ENCODE results near the gene ADGRB3. TPM values are rescaled to one million over a fixed set of nuclear protein-coding genes. Genes with fewer than 3 reads are reported as not detected.

The ADGRB3 gene
- total and polyA plus RNA-seq, 2 donors (not counting 3 experiments of a cell fraction or from before 2014, with no cell fraction given) = not detected

GRCh38 chr6:68757821-68758220, 122.7 kb downstream of the ADGRB3 start:
- Histone ChIP-seq H3K9ac (replicated peaks; ENCODE audit: extremely low read depth, insufficient read depth, low read length) (no peak overlapping the region), H3K79me2 (ENCODE audit: control insufficient read depth, insufficient read depth, low read length) (no peaks in the 10 kb centered on the region), H3K9me3 (replicated peaks; ENCODE audit: control insufficient read depth, insufficient read depth, low read length) (peaks cover 2% of the 10 kb centered on the region), H3K4me2 (ENCODE audit: insufficient read depth, low read length) (no peak overlapping the region), H3K27ac (ENCODE audit: insufficient read depth, low read depth, low read length) (no peak overlapping the region), H2AFZ (ENCODE audit: low read depth, low read length) (no peak overlapping the region), H3K36me3 (ENCODE audit: control insufficient read depth in 2 of 2, extremely low read depth in 1 of 2, insufficient read depth in 2 of 2, low read length in 2 of 2) (no peaks in the 10 kb centered on the region), H3K4me3 (replicated peaks in 1 of 3; ENCODE audit: insufficient read depth in 1 of 3, low read depth in 1 of 3, low read length in 3 of 3) (no peak overlapping the region), H4K20me1 (replicated peaks; ENCODE audit: control insufficient read depth, extremely low read depth, insufficient read depth, low read length) (no peaks in the 10 kb centered on the region), H3K27me3 (ENCODE audit: control insufficient read depth in 2 of 2, insufficient read depth in 2 of 2, low read length in 2 of 2) (no peaks in the 10 kb centered on the region), H3K4me1 (ENCODE audit: control insufficient read depth, extremely low read depth, insufficient read depth, low read length) (no peaks in the 10 kb centered on the region), H3K9me1 (replicated peaks; ENCODE audit: control insufficient read depth, extremely low read depth, insufficient read depth, low read length) (no peaks in the 10 kb centered on the region)
- ChIA-PET CTCF (no interaction called here), POLR2A (no interaction called here)
- dilution Hi-C loops (cut with MboI; ENCODE audit: extremely low pct_ligation_motif_present, low sequenced_read_pairs) = no loop called here
- intact Hi-C loops (cut with micrococcal nuclease) = no loop called here
- DNase-seq (ENCODE audit: low read depth, low spot score) = no peak
- FAIRE-seq = no peak
- TF ChIP-seq POLR2A (IDR thresholded peaks at IDR 0.05; ENCODE audit: low read depth, low read length) (no peak), MAX (IDR thresholded peaks at IDR 0.05; ENCODE audit: insufficient read depth, insufficient read length) (no peak), MYC (IDR thresholded peaks at IDR 0.05; ENCODE audit: low read depth, low read length) (no peak), CTCF (IDR thresholded peaks at IDR 0.05; ENCODE audit: extremely low read depth in 1 of 2, insufficient read depth in 1 of 2, low read depth in 1 of 2, low read length in 2 of 2) (no peak), GATA2 (IDR thresholded peaks at IDR 0.05; ENCODE audit: insufficient read depth, insufficient read length, low read depth, low read length) (no peak), EZH2 (IDR thresholded peaks at IDR 0.05; ENCODE audit: borderline replicate concordance, low read depth, low read length, severe bottlenecking) (no peak), JUN (IDR thresholded peaks at IDR 0.05; ENCODE audit: borderline replicate concordance, insufficient read depth, insufficient read length, low read depth) (no peak), FOS (IDR thresholded peaks at IDR 0.05; ENCODE audit: borderline replicate concordance, insufficient read depth, low read length) (no peak), POLR2AphosphoS5 (IDR thresholded peaks at IDR 0.05; ENCODE audit: insufficient read depth, low read depth, low read length) (no peak)
- BruUV-seq (replicated peaks) = no TSS peak
